Nephron (organoid): ENCODE data around the gene VDAC2.
"Not testable (repeated sequence)": the region's sequence is repeated elsewhere in the genome, so short reads cannot be mapped to it uniquely, and the experiment has no call there.

ENCODE experiments used
- H3K27ac Mint-ChIP-seq, 3 experiments: 2 replicates each; pipeline ENCODE4 v1.8.0; 2020; ENCODE audit warnings: mixed read lengths in 3 of 3, mild to moderate bottlenecking in 2 of 3, moderate library complexity in 1 of 3
- H3K27me3 Mint-ChIP-seq: 2 replicates; pipeline ENCODE4 v1.8.0; 2021; ENCODE audit warnings: low read depth, mild to moderate bottlenecking, moderate library complexity, mixed read lengths
- H3K36me3 Mint-ChIP-seq: 2 replicates; pipeline ENCODE4 v1.8.0; 2020; ENCODE audit warnings: low read depth, mixed read lengths
- H3K4me1 Mint-ChIP-seq: 2 replicates; pipeline ENCODE4 v1.8.0; 2020; ENCODE audit warnings: mixed read lengths
- H3K4me3 Mint-ChIP-seq, 3 experiments: 2 replicates each; pipeline ENCODE4 v1.8.0; 2020; ENCODE audit warnings: mild to moderate bottlenecking in 3 of 3, mixed read lengths in 3 of 3, moderate library complexity in 2 of 3
- H3K9me3 Mint-ChIP-seq: 2 replicates; pipeline ENCODE4 v1.8.0; 2020; ENCODE audit warnings: mixed read lengths
- CTCF ChIP-seq, 3 experiments: fragments of 200-600 bp; sonication (generic); IDR thresholded peaks; one replicate each; pipeline ENCODE4 v1.5.0; 2021; ENCODE audit warnings: antibody characterized with exemption in 3 of 3; ENCODE audit not compliant: unreplicated experiment in 3 of 3

Gene VDAC2

DNA sequence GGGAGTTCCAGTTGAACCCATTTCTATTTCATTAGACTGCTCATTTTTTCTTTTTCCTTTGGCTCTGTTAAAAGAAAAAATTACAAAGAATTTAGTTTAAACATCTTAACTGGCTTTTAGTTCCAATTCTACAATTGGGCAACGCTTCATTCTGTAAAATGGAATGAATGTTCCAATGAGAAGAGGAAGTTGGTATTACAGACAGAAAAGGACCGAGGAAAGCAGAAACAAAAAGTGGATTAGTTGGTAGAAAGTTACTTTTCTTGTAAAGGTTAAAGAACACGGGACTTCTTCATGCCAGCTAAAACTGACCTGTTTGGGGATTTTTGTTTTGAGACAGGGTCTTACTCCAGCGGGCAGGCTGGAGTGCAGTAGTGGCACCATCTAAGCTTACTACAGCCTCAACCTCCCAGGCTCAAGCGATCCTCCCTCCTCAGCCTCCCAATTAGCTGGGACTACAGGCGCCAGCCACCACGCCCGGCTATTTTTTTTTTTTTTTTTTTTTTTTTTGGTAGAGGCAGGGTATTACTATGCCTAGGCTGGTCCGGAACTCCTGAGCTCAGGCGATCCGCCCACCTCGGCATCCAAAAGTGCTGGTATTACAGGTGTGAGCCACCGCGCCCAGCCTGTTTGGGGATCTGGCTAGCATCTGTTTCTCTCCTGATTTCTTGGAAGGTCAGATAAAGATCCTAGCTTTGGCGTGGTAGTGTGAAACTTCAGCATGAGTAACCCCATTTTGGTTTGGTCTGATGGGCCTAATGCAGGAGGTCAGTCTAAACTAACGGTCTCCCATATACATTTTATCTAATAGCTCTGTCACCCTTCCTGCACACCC is 1.3 kb upstream of the VDAC2 start:
- H3K4me3 Mint-ChIP-seq: peak overlapping the region; percentile 97 to 99 (median 99)
- peaks cover 41% of the 10 kb centered on the region for H3K4me1 Mint-ChIP-seq
- H3K9me3 Mint-ChIP-seq: no peaks in the 10 kb centered on the region
- no peaks in the 10 kb centered on the region for H3K27me3 Mint-ChIP-seq
- no peak for TF ChIP-seq CTCF (IDR thresholded peaks at IDR 0.05; ENCODE audit: unreplicated experiment in 3 of 3)
- peaks cover 25% of the 10 kb centered on the region for H3K36me3 Mint-ChIP-seq
- peak overlapping the region; percentile 99 for H3K27ac Mint-ChIP-seq

- no peak for TF ChIP-seq CTCF (IDR thresholded peaks at IDR 0.05; ENCODE audit: unreplicated experiment in 3 of 3)
- Mint-ChIP-seq H3K9me3 (no peaks in the 10 kb centered on the region), H3K4me3 (peak overlapping the region; percentile 97 to 99 (median 99)), H3K4me1 (peaks cover 41% of the 10 kb centered on the region), H3K27ac (peak overlapping the region; percentile 99), H3K36me3 (peaks cover 31% of the 10 kb centered on the region), H3K27me3 (no peaks in the 10 kb centered on the region)
These were observed 695 bp upstream of the VDAC2 start for GRCh38 chr10:75209921-75210281.

DNA sequence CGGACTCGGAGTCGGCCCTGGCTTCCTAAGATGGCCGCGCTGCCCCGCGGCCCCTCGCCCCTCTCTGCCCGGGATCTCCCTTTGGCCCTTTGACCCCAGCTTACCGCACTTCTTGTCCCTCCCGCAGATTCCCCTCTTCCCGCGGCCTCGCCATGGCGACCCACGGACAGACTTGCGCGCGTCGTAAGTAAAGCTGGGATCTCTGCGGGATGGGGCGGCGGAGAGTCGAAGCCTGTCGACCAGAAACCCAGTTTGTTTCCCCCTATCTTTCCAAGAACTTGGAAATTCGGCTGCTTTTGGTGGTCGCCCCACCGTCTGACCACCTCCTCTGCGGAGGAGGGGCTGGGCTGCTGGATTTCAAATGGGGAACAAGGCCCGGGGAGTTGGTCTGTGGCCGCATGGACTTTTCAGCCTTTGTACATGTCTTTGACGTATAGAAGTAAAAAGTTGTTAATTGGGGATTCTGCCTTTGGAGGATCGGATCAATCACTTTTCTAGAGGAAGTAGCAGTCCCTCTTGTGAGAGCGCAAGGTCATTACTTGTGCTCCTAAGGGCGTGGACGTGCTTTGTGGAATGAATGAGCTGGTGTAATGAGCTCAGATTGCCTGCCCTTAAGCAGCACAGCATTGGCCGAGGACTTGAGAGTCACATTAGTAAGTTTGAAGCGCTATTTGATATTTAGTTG is 553 bp downstream of the VDAC2 start:
- Mint-ChIP-seq H3K4me1 (peaks cover 44% of the 10 kb centered on the region), H3K9me3 (no peaks in the 10 kb centered on the region), H3K4me3 (peak overlapping the region; percentile 97 to 99 (median 99)), H3K36me3 (peaks cover 37% of the 10 kb centered on the region), H3K27ac (peak overlapping the region; percentile 99), H3K27me3 (no peaks in the 10 kb centered on the region)
- TF ChIP-seq CTCF (IDR thresholded peaks at IDR 0.05; ENCODE audit: unreplicated experiment in 3 of 3): no peak

DNA sequence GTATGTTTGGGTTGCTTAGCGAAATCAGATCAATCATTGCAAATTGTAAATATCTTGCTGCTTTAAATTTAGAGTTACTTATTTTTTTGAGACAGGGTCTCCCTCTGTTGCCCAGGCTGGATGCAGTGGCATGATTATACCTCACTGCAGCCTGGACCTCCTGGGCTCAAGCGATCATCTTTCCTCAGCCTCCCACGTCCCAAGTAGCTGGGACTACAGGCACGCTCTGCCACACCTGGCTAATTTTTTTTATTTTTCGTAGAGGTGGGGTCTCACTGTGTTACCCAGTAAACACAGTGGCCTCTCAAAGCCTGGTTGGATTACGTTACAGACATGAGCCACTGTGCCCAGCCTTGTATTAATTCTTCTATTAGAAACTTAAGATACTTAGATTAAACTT is 1.7 kb downstream of the VDAC2 start:
- Mint-ChIP-seq H3K27ac (peak overlapping the region; percentile 99), H3K4me1 (peaks cover 46% of the 10 kb centered on the region), H3K9me3 (no peaks in the 10 kb centered on the region), H3K4me3 (peak overlapping the region; percentile 97 to 99 (median 99)), H3K36me3 (peaks cover 45% of the 10 kb centered on the region), H3K27me3 (no peaks in the 10 kb centered on the region)
- TF ChIP-seq CTCF (IDR thresholded peaks at IDR 0.05; ENCODE audit: unreplicated experiment in 3 of 3): no peak

DNA sequence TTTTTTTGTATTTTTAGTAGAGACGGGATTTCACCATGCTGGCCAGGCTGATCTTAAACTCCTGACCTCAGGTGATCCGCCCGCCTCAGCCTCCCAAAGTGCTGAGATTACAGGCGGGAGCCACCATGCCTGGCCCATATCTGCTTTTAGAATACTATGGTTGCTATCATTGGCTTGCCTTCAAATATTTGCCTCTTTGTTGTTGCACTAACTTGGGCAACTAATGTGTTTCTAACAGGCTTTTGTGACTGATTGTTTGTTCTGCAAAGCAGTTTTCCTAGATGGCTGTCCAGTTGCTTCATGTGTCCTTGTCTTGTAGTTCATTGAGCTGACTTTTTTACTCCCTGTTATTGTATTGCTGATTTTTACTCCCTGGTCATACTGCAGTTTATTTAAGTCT is 9.7 kb downstream of the VDAC2 start:
- Mint-ChIP-seq H3K27me3 (no peaks in the 10 kb centered on the region), H3K27ac (peak overlapping the region in 2 of 3 experiments; percentile 2 to 51), H3K9me3 (no peaks in the 10 kb centered on the region), H3K36me3 (peaks cover 81% of the 10 kb centered on the region), H3K4me3 (no peak overlapping the region), H3K4me1 (peaks cover 32% of the 10 kb centered on the region)
- TF ChIP-seq CTCF (IDR thresholded peaks at IDR 0.05; ENCODE audit: unreplicated experiment in 3 of 3): no peak

DNA sequence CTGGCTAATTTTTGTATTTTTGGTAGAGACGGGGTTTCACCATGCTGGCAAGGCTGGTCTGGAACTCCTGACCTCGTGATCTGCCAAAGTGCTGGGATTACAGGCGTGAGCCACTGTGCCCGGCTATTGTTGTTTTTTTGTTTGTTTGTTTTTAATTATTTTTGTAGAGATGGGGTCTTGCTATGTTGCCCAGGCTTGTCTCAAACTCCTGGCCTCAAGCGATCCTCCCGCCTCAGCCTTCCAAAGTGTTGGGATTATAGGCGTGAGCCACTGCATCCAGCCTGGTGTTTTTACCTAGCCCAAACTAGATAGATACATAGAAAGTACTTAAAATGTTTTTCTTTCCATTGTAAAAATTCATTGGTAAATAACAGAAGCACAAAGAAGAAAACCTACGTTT is 10.9 kb downstream of the VDAC2 start:
- H3K27ac Mint-ChIP-seq, H3K4me3 Mint-ChIP-seq, H3K9me3 Mint-ChIP-seq, H3K27me3 Mint-ChIP-seq: not testable (repeated sequence)
- Mint-ChIP-seq H3K4me1 (peaks cover 35% of the 10 kb centered on the region), H3K36me3 (peaks cover 82% of the 10 kb centered on the region)
